Measurements from ENCODE around the gene RGS2.

Gene RGS2

DNA sequence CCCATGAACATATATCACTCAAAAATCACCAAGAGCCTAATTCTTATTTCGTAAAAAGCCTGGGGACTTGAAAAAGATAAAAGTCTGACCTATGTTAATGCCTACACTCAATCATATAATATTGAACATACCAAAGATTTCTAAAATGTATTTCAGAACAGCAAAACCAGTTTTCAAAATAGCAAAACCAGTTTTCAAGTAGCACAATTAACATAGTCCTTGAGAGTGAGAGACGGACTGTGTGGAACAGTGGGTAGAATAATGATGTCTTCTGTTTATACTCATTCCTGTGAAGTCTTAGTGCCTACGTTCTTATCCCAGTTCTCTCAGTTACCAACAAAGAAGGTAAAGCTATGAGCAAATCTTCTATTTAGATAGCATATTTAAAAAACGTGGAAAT, 22.3 kb upstream of the RGS2 start:
- no peak overlapping the region for H3K14ac ChIP-seq (ENCODE audit: low read length)
- no peak overlapping the region for H2BK12ac ChIP-seq (ENCODE audit: low read length)
- H2BK15ac ChIP-seq (ENCODE audit: low read length), result no peak overlapping the region
- H4K8ac ChIP-seq (ENCODE audit: low read depth, low read length), result no peak overlapping the region
- no peak overlapping the region for H3K27ac ChIP-seq (replicated peaks; ENCODE audit: low read length)
- no peak overlapping the region for H2BK5ac ChIP-seq (ENCODE audit: low read length)
- DNase-seq (ENCODE audit: low spot score), result no peak
- H3K79me1 ChIP-seq (ENCODE audit: low read depth, low read length), result no peaks in the 10 kb centered on the region
- no peaks in the 10 kb centered on the region for H3K36me3 ChIP-seq (replicated peaks in 1 of 2; ENCODE audit: control insufficient read depth in 2 of 2, insufficient read depth in 2 of 2, low read length in 2 of 2)
- no peak overlapping the region for H3K4me2 ChIP-seq (ENCODE audit: insufficient read depth, low read length, poor library complexity, severe bottlenecking)
- H3K23ac ChIP-seq (ENCODE audit: low read depth, low read length, poor library complexity), result no peak overlapping the region
- no peak overlapping the region for H3K9ac ChIP-seq (ENCODE audit: low read depth, low read length, poor library complexity)
- H2BK120ac ChIP-seq (ENCODE audit: low read depth, low read length), result no peak overlapping the region
- no peak overlapping the region for H3K4ac ChIP-seq (ENCODE audit: low read length)
- H3K4me1 ChIP-seq (ENCODE audit: control insufficient read depth in 2 of 2, insufficient read depth in 1 of 2, low read depth in 1 of 2, low read length in 2 of 2), result peaks cover 2% of the 10 kb centered on the region in 2 donors
- H3K18ac ChIP-seq (ENCODE audit: low read length), result no peak overlapping the region
- H3K9me3 ChIP-seq (replicated peaks in 1 of 2; ENCODE audit: control insufficient read depth in 2 of 2, insufficient read depth in 1 of 2, low read depth in 1 of 2, low read length in 2 of 2), result no peaks in the 10 kb centered on the region
- H2AFZ ChIP-seq (ENCODE audit: low read length), result no peak overlapping the region
- no CpG with 5 or more reads among the region's 4 CpGs for WGBS, 2 donors (ENCODE audit: extremely low coverage in 2 of 2, insufficient read length in 2 of 2, insufficient replicate concordance in 1 of 2)
- no peak overlapping the region for H3K4me3 ChIP-seq (ENCODE audit: low read length in 2 of 2)
- H3K27me3 ChIP-seq (ENCODE audit: control insufficient read depth in 3 of 3, insufficient read depth in 3 of 3, low read depth in 1 of 3, low read length in 3 of 3), result no peaks in the 10 kb centered on the region
- H2AK5ac ChIP-seq (ENCODE audit: low read depth, low read length), result no peak overlapping the region
- H4K91ac ChIP-seq (ENCODE audit: low read depth, low read length, poor library complexity), result no peak overlapping the region

DNA sequence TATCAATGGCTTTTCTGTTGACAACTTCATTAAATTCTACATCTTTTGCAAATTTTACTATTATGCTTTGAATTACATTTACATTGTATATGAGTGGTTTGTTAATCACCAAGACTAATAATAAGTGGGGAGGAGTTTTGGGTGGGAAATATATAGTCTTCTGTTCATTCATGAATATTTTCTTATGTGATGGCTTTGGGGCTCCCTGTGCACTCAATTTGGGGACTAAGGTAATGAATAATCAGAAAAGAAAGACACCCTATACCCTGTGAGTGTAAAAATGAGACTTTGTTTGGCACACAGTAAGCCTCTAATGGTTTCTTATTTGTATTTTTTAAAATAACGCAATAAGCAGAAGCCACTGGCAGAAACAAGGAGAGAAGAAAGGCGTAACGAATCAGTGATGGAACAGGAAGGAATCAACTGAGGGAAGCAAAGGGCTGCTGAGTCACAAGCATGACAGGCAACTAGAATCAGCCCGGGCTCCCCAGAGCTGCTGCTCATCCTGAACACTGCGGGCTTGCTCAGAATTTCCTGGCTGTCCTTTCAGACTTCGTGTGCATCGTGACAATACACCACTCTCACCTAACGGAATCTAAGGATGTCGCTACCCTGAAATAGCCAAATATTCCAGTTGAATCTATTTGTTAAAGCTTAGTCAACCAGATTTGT, 20.8 kb upstream of the RGS2 start:
- H2BK5ac ChIP-seq (ENCODE audit: low read length), result no peak overlapping the region
- no peaks in the 10 kb centered on the region for H3K27me3 ChIP-seq (ENCODE audit: control insufficient read depth in 3 of 3, insufficient read depth in 3 of 3, low read depth in 1 of 3, low read length in 3 of 3)
- no peaks in the 10 kb centered on the region for H3K36me3 ChIP-seq (replicated peaks in 1 of 2; ENCODE audit: control insufficient read depth in 2 of 2, insufficient read depth in 2 of 2, low read length in 2 of 2)
- no peak overlapping the region for H4K91ac ChIP-seq (ENCODE audit: low read depth, low read length, poor library complexity)
- peaks cover 2% of the 10 kb centered on the region in 2 donors for H3K4me1 ChIP-seq (ENCODE audit: control insufficient read depth in 2 of 2, insufficient read depth in 1 of 2, low read depth in 1 of 2, low read length in 2 of 2)
- no peak overlapping the region for H3K14ac ChIP-seq (ENCODE audit: low read length)
- H2BK120ac ChIP-seq (ENCODE audit: low read depth, low read length), result no peak overlapping the region
- no peak overlapping the region for H3K4me3 ChIP-seq (ENCODE audit: low read length in 2 of 2)
- no peak overlapping the region for H3K4ac ChIP-seq (ENCODE audit: low read length)
- peak overlapping the region; percentile 65 for H2AFZ ChIP-seq (ENCODE audit: low read length)
- H3K4me2 ChIP-seq (ENCODE audit: insufficient read depth, low read length, poor library complexity, severe bottlenecking), result no peak overlapping the region
- no peaks in the 10 kb centered on the region for H3K79me1 ChIP-seq (ENCODE audit: low read depth, low read length)
- no peak overlapping the region for H2BK12ac ChIP-seq (ENCODE audit: low read length)
- peak; percentile 12 for DNase-seq (ENCODE audit: low spot score)
- H3K27ac ChIP-seq (replicated peaks; ENCODE audit: low read length), result no peak overlapping the region
- no peak overlapping the region for H3K18ac ChIP-seq (ENCODE audit: low read length)
- H4K8ac ChIP-seq (ENCODE audit: low read depth, low read length), result no peak overlapping the region
- no peak overlapping the region for H3K9ac ChIP-seq (ENCODE audit: low read depth, low read length, poor library complexity)
- no CpG with 5 or more reads among the region's 9 CpGs for WGBS, 2 donors (ENCODE audit: extremely low coverage in 2 of 2, insufficient read length in 2 of 2, insufficient replicate concordance in 1 of 2)
- H3K9me3 ChIP-seq (replicated peaks in 1 of 2; ENCODE audit: control insufficient read depth in 2 of 2, insufficient read depth in 1 of 2, low read depth in 1 of 2, low read length in 2 of 2), result no peaks in the 10 kb centered on the region
- no peak overlapping the region for H3K23ac ChIP-seq (ENCODE audit: low read depth, low read length, poor library complexity)
- no peak overlapping the region for H2AK5ac ChIP-seq (ENCODE audit: low read depth, low read length)
- no peak overlapping the region for H2BK15ac ChIP-seq (ENCODE audit: low read length)

DNA sequence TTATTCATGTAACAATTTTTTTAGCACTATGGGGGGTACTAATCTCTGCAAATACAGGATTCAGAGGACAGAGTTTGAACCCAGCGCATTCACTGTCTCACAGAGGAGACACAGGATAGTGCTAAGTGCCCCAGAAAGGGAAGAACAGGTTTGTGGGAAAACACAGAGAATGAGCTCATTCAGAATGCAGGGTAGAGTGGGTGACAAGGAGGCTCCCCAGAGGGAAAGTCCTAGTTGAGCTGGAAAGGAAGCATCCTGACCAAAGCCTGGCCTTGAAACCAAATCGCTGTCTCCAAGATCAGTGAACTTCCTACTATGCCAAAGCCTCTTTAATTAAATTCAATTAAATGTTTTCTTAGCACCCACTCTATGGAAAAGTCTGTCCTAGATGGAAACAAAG, 19.0 kb upstream of the RGS2 start:
- Histone ChIP-seq H3K4me2 (ENCODE audit: insufficient read depth, low read length, poor library complexity, severe bottlenecking) (no peak overlapping the region), H4K91ac (ENCODE audit: low read depth, low read length, poor library complexity) (no peak overlapping the region)

DNA sequence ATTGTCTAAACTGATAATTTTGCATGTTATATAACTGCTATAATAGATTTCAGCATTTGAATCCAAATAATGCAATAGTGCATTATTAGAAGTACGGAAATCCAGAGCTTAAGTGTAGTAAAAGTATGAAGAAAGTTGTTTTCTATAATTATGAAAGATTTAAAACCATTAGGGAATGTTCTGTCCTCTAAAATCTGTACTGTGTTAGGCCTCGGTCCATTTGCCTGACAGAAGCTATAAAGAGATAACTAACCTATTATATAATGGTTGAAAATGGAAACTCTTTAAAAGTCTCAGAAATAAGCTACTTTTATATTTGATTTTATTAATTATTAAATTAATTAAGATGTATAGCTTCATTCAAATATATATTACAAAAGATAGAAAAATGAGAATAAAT, 16.2 kb upstream of the RGS2 start:
- Histone ChIP-seq H4K8ac (ENCODE audit: low read depth, low read length) (no peak overlapping the region), H2BK120ac (ENCODE audit: low read depth, low read length) (no peak overlapping the region), H3K9ac (ENCODE audit: low read depth, low read length, poor library complexity) (no peak overlapping the region), H2BK12ac (ENCODE audit: low read length) (no peak overlapping the region), H3K27me3 (ENCODE audit: control insufficient read depth in 3 of 3, insufficient read depth in 3 of 3, low read depth in 1 of 3, low read length in 3 of 3) (no peaks in the 10 kb centered on the region), H3K14ac (ENCODE audit: low read length) (no peak overlapping the region), H2BK15ac (ENCODE audit: low read length) (no peak overlapping the region), H4K91ac (ENCODE audit: low read depth, low read length, poor library complexity) (no peak overlapping the region), H3K4me3 (ENCODE audit: low read length in 2 of 2) (no peak overlapping the region), H2AFZ (ENCODE audit: low read length) (no peak overlapping the region), H3K27ac (replicated peaks; ENCODE audit: low read length) (no peak overlapping the region), H2BK5ac (ENCODE audit: low read length) (no peak overlapping the region), H3K4me1 (ENCODE audit: control insufficient read depth in 2 of 2, insufficient read depth in 1 of 2, low read depth in 1 of 2, low read length in 2 of 2) (peaks cover 4 to 6% of the 10 kb centered on the region in 2 donors), H3K18ac (ENCODE audit: low read length) (no peak overlapping the region), H3K4me2 (ENCODE audit: insufficient read depth, low read length, poor library complexity, severe bottlenecking) (no peak overlapping the region), H2AK5ac (ENCODE audit: low read depth, low read length) (no peak overlapping the region), H3K4ac (ENCODE audit: low read length) (no peak overlapping the region), H3K79me1 (ENCODE audit: low read depth, low read length) (no peaks in the 10 kb centered on the region), H3K9me3 (replicated peaks in 1 of 2; ENCODE audit: control insufficient read depth in 2 of 2, insufficient read depth in 1 of 2, low read depth in 1 of 2, low read length in 2 of 2) (no peaks in the 10 kb centered on the region), H3K36me3 (replicated peaks in 1 of 2; ENCODE audit: control insufficient read depth in 2 of 2, insufficient read depth in 2 of 2, low read length in 2 of 2) (no peaks in the 10 kb centered on the region), H3K23ac (ENCODE audit: low read depth, low read length, poor library complexity) (no peak overlapping the region)
- WGBS, 2 donors (ENCODE audit: extremely low coverage in 2 of 2, insufficient read length in 2 of 2, insufficient replicate concordance in 1 of 2), result no CpG with 5 or more reads among the region's 2 CpGs
- no peak for DNase-seq (ENCODE audit: low spot score)

More for the DNA sequence above, 19.0 kb upstream of the RGS2 start:
- Histone ChIP-seq H2BK120ac (ENCODE audit: low read depth, low read length) (no peak overlapping the region), H3K9me3 (replicated peaks in 1 of 2; ENCODE audit: control insufficient read depth in 2 of 2, insufficient read depth in 1 of 2, low read depth in 1 of 2, low read length in 2 of 2) (no peaks in the 10 kb centered on the region), H3K4me3 (ENCODE audit: low read length in 2 of 2) (no peak overlapping the region), H3K4me1 (ENCODE audit: control insufficient read depth in 2 of 2, insufficient read depth in 1 of 2, low read depth in 1 of 2, low read length in 2 of 2) (peaks cover 3 to 4% of the 10 kb centered on the region in 2 donors), H3K9ac (ENCODE audit: low read depth, low read length, poor library complexity) (no peak overlapping the region), H3K4ac (ENCODE audit: low read length) (no peak overlapping the region), H2BK5ac (ENCODE audit: low read length) (no peak overlapping the region), H2AK5ac (ENCODE audit: low read depth, low read length) (no peak overlapping the region), H3K36me3 (replicated peaks in 1 of 2; ENCODE audit: control insufficient read depth in 2 of 2, insufficient read depth in 2 of 2, low read length in 2 of 2) (no peaks in the 10 kb centered on the region), H3K18ac (ENCODE audit: low read length) (no peak overlapping the region), H3K14ac (ENCODE audit: low read length) (no peak overlapping the region), H4K8ac (ENCODE audit: low read depth, low read length) (no peak overlapping the region), H3K27ac (replicated peaks; ENCODE audit: low read length) (no peak overlapping the region), H3K27me3 (ENCODE audit: control insufficient read depth in 3 of 3, insufficient read depth in 3 of 3, low read depth in 1 of 3, low read length in 3 of 3) (no peaks in the 10 kb centered on the region), H2BK15ac (ENCODE audit: low read length) (no peak overlapping the region), H3K79me1 (ENCODE audit: low read depth, low read length) (no peaks in the 10 kb centered on the region), H2AFZ (ENCODE audit: low read length) (no peak overlapping the region), H2BK12ac (ENCODE audit: low read length) (no peak overlapping the region), H3K23ac (ENCODE audit: low read depth, low read length, poor library complexity) (no peak overlapping the region)
- no peak for DNase-seq (ENCODE audit: low spot score)
- WGBS, 2 donors (ENCODE audit: extremely low coverage in 2 of 2, insufficient read length in 2 of 2, insufficient replicate concordance in 1 of 2), result no CpG with 5 or more reads among the region's 2 CpGs

All from neuronal stem cell (in vitro differentiated cells).